Upper lobe of left lung (tissue), 6 donors: ENCODE measurements around the gene GALNT11. TPM values are rescaled to one million over a fixed set of nuclear protein-coding genes. Genes with fewer than 3 reads are reported as not detected.
A peak's percentile ranks its signal among the peaks of the same experiment; 100 is the strongest.
"Not testable (repeated sequence)": the region's sequence is repeated elsewhere in the genome, so short reads cannot be mapped to it uniquely, and the experiment has no call there.

Source experiments
- ATAC-seq, 2 donors: fragments of 200-7000 bp; cut with Tn5 transposase; one replicate each; pipeline ENCODE4 v1.9.1; 2022; ENCODE audit warnings: mild to moderate bottlenecking in 2 of 2, moderate library complexity in 2 of 2; ENCODE audit not compliant: low FRiP score in 2 of 2
- DNase-seq, 2 donors: peaks; one replicate each; pipeline ENCODE4 v3.0.0-alpha.2; 2019 to 2020
- H3K27ac ChIP-seq, 4 donors: fragments of 200-600 bp; sonication (generic); one replicate each; pipeline ENCODE4 v1.5.1; 2016 to 2019
- H3K27me3 ChIP-seq, 4 donors: fragments of 200-600 bp; sonication (generic); one replicate each; pipeline ENCODE4 v1.5.1; 2017 to 2019
- H3K36me3 ChIP-seq, 4 donors: fragments of 200-600 bp; sonication (generic); one replicate each; pipeline ENCODE4 v1.5.1; 2016 to 2019
- H3K4me1 ChIP-seq, 4 donors: fragments of 200-600 bp; sonication (generic); one replicate each; pipeline ENCODE4 v1.5.1; 2018 to 2019
- H3K4me3 ChIP-seq, 4 donors: fragments of 200-600 bp; sonication (generic); one replicate each; pipeline ENCODE4 v1.5.1; 2017 to 2019; ENCODE audit warnings: mild to moderate bottlenecking in 2 of 4, moderate library complexity in 1 of 4
- H3K9me3 ChIP-seq, 4 donors: fragments of 200-600 bp; sonication (generic); one replicate each; pipeline ENCODE4 v1.5.1; 2018 to 2019
- CTCF ChIP-seq, 6 experiments: fragments of 450-650 bp in 4 of 6; fragments of 200-600 bp in 2 of 6; sonication (generic) in 2 of 6; IDR thresholded peaks; one replicate each; pipeline ENCODE4 v1.5.1; 2016 to 2019; ENCODE audit warnings: antibody characterized with exemption in 6 of 6
- EP300 ChIP-seq, 4 donors: sonication (generic); formaldehyde crosslinking; IDR thresholded peaks; one replicate each; pipeline ENCODE4 v1.5.1; 2017; ENCODE audit warnings: antibody characterized with exemption in 4 of 4, control low read depth in 2 of 4
- POLR2A ChIP-seq, 4 donors: fragments of 450-650 bp; IDR thresholded peaks; one replicate each; pipeline ENCODE4 v1.5.1; 2016 to 2017; ENCODE audit warnings: antibody characterized with exemption in 4 of 4, mild to moderate bottlenecking in 2 of 4
- POLR2AphosphoS5 ChIP-seq, 2 donors: sonication (generic); formaldehyde crosslinking; IDR thresholded peaks; one replicate each; pipeline ENCODE4 v1.5.1; 2017; ENCODE audit warnings: antibody characterized with exemption in 2 of 2
- WGBS, 2 donors: methylation state at CpG; one replicate each; pipeline ENCODE4 v1.1.5; 2017 to 2018; 5-methylcytosine and 5-hydroxymethylcytosine counted together
- total RNA-seq, 6 donors: library from RNA; depleted of rRNA in 4 of 6; stranded (reverse); fragments of >200 nt in 4 of 6; gene quantifications; one replicate each; pipeline versions ENCODE4 v1.1.0 to v1.2.1, GENCODE V29; 2016 to 2021
- donor health status: DM: no; HTN: no; CAD: no; lungs with moderate emphysema.
- donor health status: DM: no; HTN: yes; CAD: no; lungs with severe emphysema.

Gene GALNT11
- total RNA-seq, 6 donors from 2014 or later = 31.2 to 63.8 (median 43.2) TPM

- Histone ChIP-seq H3K9me3 (no peaks in the 10 kb centered on the region), H3K27ac (no peak overlapping the region), H3K36me3 (no peaks in the 10 kb centered on the region), H3K27me3 (no peaks in the 10 kb centered on the region), H3K4me3 (no peak overlapping the region), H3K4me1 (peaks cover 7 to 10% (median 9%) of the 10 kb centered on the region in 4 donors)
- ATAC-seq = no peak
- WGBS, 2 donors = 83 to 89% methylated on average over 4 of the region's 4 CpGs
- TF ChIP-seq POLR2A (IDR thresholded peaks at IDR 0.05) (no peak), POLR2AphosphoS5 (IDR thresholded peaks at IDR 0.05) (no peak), CTCF (IDR thresholded peaks at IDR 0.05) (no peak), EP300 (IDR thresholded peaks at IDR 0.05) (no peak)
- no peak for DNase-seq
Measured at GRCh38 chr7:152072421-152072820, 46.9 kb downstream of the GALNT11 start.

- Histone ChIP-seq H3K36me3 (no peaks in the 10 kb centered on the region), H3K27ac (no peak overlapping the region), H3K4me3 (no peak overlapping the region), H3K4me1 (peaks cover 7 to 12% (median 9%) of the 10 kb centered on the region in 4 donors), H3K9me3 (no peaks in the 10 kb centered on the region), H3K27me3 (no peaks in the 10 kb centered on the region)
- no peak for TF ChIP-seq POLR2AphosphoS5 (IDR thresholded peaks at IDR 0.05)
- no peak for TF ChIP-seq EP300 (IDR thresholded peaks at IDR 0.05)
- no peak for TF ChIP-seq CTCF (IDR thresholded peaks at IDR 0.05)
- no peak for TF ChIP-seq POLR2A (IDR thresholded peaks at IDR 0.05)
- 78 to 86% methylated on average over 2 of the region's 2 CpGs for WGBS, 2 donors
- ATAC-seq (no peak), DNase-seq (no peak)
Measured at GRCh38 chr7:152073352-152073751, 47.9 kb downstream of the GALNT11 start.

- DNase-seq (no peak), ATAC-seq (no peak)
- Histone ChIP-seq H3K36me3 (no peaks in the 10 kb centered on the region), H3K4me1 (peaks cover 7 to 12% (median 9%) of the 10 kb centered on the region in 4 donors), H3K27me3 (no peaks in the 10 kb centered on the region), H3K27ac (no peak overlapping the region), H3K9me3 (no peaks in the 10 kb centered on the region), H3K4me3 (no peak overlapping the region)
- 57 to 67% methylated on average over 2 of the region's 2 CpGs for WGBS, 2 donors
- TF ChIP-seq POLR2A (IDR thresholded peaks at IDR 0.05) (no peak), EP300 (IDR thresholded peaks at IDR 0.05) (no peak), CTCF (IDR thresholded peaks at IDR 0.05) (no peak), POLR2AphosphoS5 (IDR thresholded peaks at IDR 0.05) (no peak)
Measured at GRCh38 chr7:152074673-152075072, 49.2 kb downstream of the GALNT11 start.

GRCh38 chr7:152075379-152075778 is 49.9 kb downstream of the GALNT11 start:
- not testable (repeated sequence) for H3K9me3 ChIP-seq, H3K27ac ChIP-seq, H3K36me3 ChIP-seq, H3K27me3 ChIP-seq, ATAC-seq, H3K4me3 ChIP-seq
- WGBS, 2 donors = 97 to 98% methylated on average over 14 of the region's 14 CpGs
- H3K4me1 ChIP-seq = peaks cover 7 to 12% (median 9%) of the 10 kb centered on the region in 4 donors
- peak in 1 of 2 donors; percentile 24 for DNase-seq

GRCh38 chr7:152076324-152076821 is 50.9 kb downstream of the GALNT11 start:
- Histone ChIP-seq H3K27ac (no peak overlapping the region), H3K4me1 (peaks cover 7 to 12% (median 9%) of the 10 kb centered on the region in 4 donors), H3K36me3 (no peaks in the 10 kb centered on the region), H3K27me3 (no peaks in the 10 kb centered on the region), H3K4me3 (no peak overlapping the region), H3K9me3 (no peaks in the 10 kb centered on the region)
- TF ChIP-seq CTCF (IDR thresholded peaks at IDR 0.05) (peak in 2 of 6 experiments; percentile 50 to 54), POLR2AphosphoS5 (IDR thresholded peaks at IDR 0.05) (no peak)
- ATAC-seq (peak; percentile 48 to 57), DNase-seq (no peak)
- 62 to 91% methylated on average over 8 of the region's 8 CpGs for WGBS, 2 donors
